Measurements from ENCODE around the gene NAAA. TPM values are rescaled to one million over a fixed set of nuclear protein-coding genes. Genes with fewer than 3 reads are reported as not detected.

The NAAA gene
- total RNA-seq, 1 donor from 2014 or later: 41.4 TPM

Other genes starting within 250 kb of the NAAA start
- 170 and 199 TPM in 2 replicates for gene USO1, start 216.4 kb downstream of the NAAA start, total RNA-seq
- gene PPEF2, start 38.6 kb downstream of the NAAA start, total RNA-seq: not detected in 2 replicates
- 45.6 and 48.5 TPM in 2 replicates for gene SDAD1, start 49.9 kb upstream of the NAAA start, total RNA-seq
- gene CXCL9, start 66.5 kb upstream of the NAAA start, total RNA-seq: not detected in 2 replicates
- not detected in 2 replicates for gene CXCL10, start 82.5 kb upstream of the NAAA start, total RNA-seq
- not detected in 2 replicates for gene CXCL11, start 95.1 kb upstream of the NAAA start, total RNA-seq
- not detected in 2 replicates for gene ART3, start 133.7 kb upstream of the NAAA start, total RNA-seq
- 19.4 and 20.8 TPM in 2 replicates for gene NUP54, start 207.4 kb upstream of the NAAA start, total RNA-seq